HepG2 (cell line): ENCODE results near the gene HIRA.

Experiments
- MXI1 ChIP-seq: IDR thresholded peaks from 3 replicates; pipeline ENCODE4 v1.6.1; 2012; ENCODE audit warnings: low read depth, low read length, inconsistent platforms, borderline replicate concordance
- PRMT3 ChIP-seq: sonication (generic); formaldehyde crosslinking; IDR thresholded peaks from 2 replicates; pipeline ENCODE4 v1.8.1; 2022; ENCODE audit warnings: low read depth, mild to moderate bottlenecking, moderate library complexity, missing genetic modification reagents, borderline replicate concordance
- SIN3A ChIP-seq: IDR thresholded peaks from 2 replicates; pipeline ENCODE4 v1.6.1; 2011; ENCODE audit warnings: low read depth, mild to moderate bottlenecking, control low read depth, low read length, borderline replicate concordance

DNA sequence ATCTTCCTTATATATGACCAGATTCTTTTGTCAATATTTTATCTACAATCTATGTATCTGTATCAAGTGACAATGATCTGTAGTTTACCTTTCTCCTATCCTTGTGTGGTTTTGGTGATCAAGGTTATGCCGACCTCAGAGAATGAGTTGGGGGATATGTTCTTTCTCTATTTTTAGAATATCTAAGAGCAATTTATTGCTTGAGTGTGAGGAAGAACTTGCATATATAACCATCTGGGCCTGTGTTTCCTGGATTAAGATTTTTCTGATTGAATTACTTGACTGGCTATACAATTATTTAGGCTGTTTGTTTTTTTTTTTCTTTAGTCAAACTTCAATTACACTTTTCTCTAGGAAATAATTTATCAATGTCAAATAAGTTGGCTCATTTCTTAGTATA, 30.0 kb upstream of the HIRA start:
- TF ChIP-seq PRMT3 (CRISPR knock-in tag) (no peak), MXI1 (no peak), SIN3A (no peak)
